Erythroblast (primary cell): ENCODE data around the gene PPARA.

Source experiments
- GATA1 ChIP-seq: IDR thresholded peaks from 2 replicates; pipeline ENCODE4 v1.6.1; 2011; ENCODE audit warnings: low read depth, mild to moderate bottlenecking, control low read depth, low read length, moderate library complexity
- POLR2A ChIP-seq: IDR thresholded peaks from 2 replicates; pipeline ENCODE4 v1.6.1; 2011; ENCODE audit warnings: mild to moderate bottlenecking, low read length

GRCh38 chr22:46121523-46122287, 28.6 kb upstream of the PPARA start:
- TF ChIP-seq POLR2A (no peak), GATA1 (no peak)
